K562 (cell line): ENCODE data around the gene C2orf42. TPM values are rescaled to one million over a fixed set of nuclear protein-coding genes. Genes with fewer than 3 reads are reported as not detected.
A peak's percentile ranks its signal among the peaks of the same experiment; 100 is the strongest.

Source experiments
- CC2D1A ChIP-seq: fragments of 450-650 bp; IDR thresholded peaks from 2 replicates; pipeline ENCODE4 v1.6.1; 2017; ENCODE audit warnings: mild to moderate bottlenecking
- CHD2 ChIP-seq: IDR thresholded peaks from 2 replicates; pipeline ENCODE4 v1.6.1; 2011; ENCODE audit warnings: low read depth, low read length
- GTF2A2 ChIP-seq: IDR thresholded peaks from 2 replicates; pipeline ENCODE4 v1.6.1; 2016; ENCODE audit warnings: mild to moderate bottlenecking, missing genetic modification characterization, missing compliant biosample characterization
- JUND ChIP-seq, 2 experiments: IDR thresholded peaks; 2 replicates in 1 of 2; 3 replicates in 1 of 2; pipeline ENCODE4 v1.6.1; 2011; ENCODE audit warnings: borderline replicate concordance in 2 of 2, low read depth in 2 of 2, low read length in 2 of 2, improper control_type of control experiment in 1 of 2, missing biosample characterization in 1 of 2, missing genetic modification characterization in 1 of 2, missing genetic modification reagents in 1 of 2
- LCOR ChIP-seq: sonication (generic); formaldehyde crosslinking; IDR thresholded peaks from 2 replicates; pipeline ENCODE4 v1.8.0; 2022; ENCODE audit warnings: mild to moderate bottlenecking, missing genetic modification reagents
- PRMT5 ChIP-seq: sonication (generic); formaldehyde crosslinking; IDR thresholded peaks from 2 replicates; pipeline ENCODE4 v1.5.0; 2020; ENCODE audit warnings: missing genetic modification reagents
- RBFOX2 ChIP-seq: fragments of 200-400 bp; formaldehyde crosslinking; IDR thresholded peaks from 2 replicates; pipeline ENCODE4 v1.6.1; 2017; ENCODE audit warnings: low read depth, mild to moderate bottlenecking, low read length, moderate library complexity
- SIX5 ChIP-seq, 2 experiments: IDR thresholded peaks; 2 replicates each; pipeline ENCODE4 v1.6.1; 2011; ENCODE audit warnings: low read length in 2 of 2, borderline replicate concordance in 1 of 2, low read depth in 1 of 2, mild to moderate bottlenecking in 1 of 2, moderate library complexity in 1 of 2; ENCODE audit not compliant: insufficient read depth in 1 of 2
- SP1 ChIP-seq: sonication (generic); formaldehyde crosslinking; IDR thresholded peaks from 2 replicates; pipeline ENCODE4 v1.8.1; 2022; ENCODE audit warnings: mild to moderate bottlenecking, missing genetic modification reagents
- SUPT5H ChIP-seq: fragments of 450-650 bp; IDR thresholded peaks from 2 replicates; pipeline ENCODE4 v1.6.1; 2016
- TBL1XR1 ChIP-seq, 2 experiments: IDR thresholded peaks; 2 replicates each; pipeline ENCODE4 v1.6.1; 2012; ENCODE audit warnings: improper control_type of control experiment in 2 of 2, low read length in 2 of 2, mild to moderate bottlenecking in 1 of 2
- WHSC1 ChIP-seq: IDR thresholded peaks from one replicate; pipeline ENCODE4 v1.6.1; 2012; ENCODE audit warnings: low read length, control low read depth, inconsistent platforms
- ZNF316 ChIP-seq: fragments of 450-650 bp; IDR thresholded peaks from 2 replicates; pipeline ENCODE4 v1.6.1; 2016
- ZNF644 ChIP-seq: fragments of 200-800 bp; sonication (Bioruptor generic); IDR thresholded peaks from 2 replicates; pipeline ENCODE4 v1.6.1; 2016; ENCODE audit warnings: low read depth, missing genetic modification characterization, missing compliant biosample characterization
- ZSCAN29 ChIP-seq: fragments of 450-650 bp; IDR thresholded peaks from 2 replicates; pipeline ENCODE4 v1.6.1; 2017
- polyA plus RNA-seq, 8 experiments: library from polyadenylated mRNA; depleted of rRNA in 4 of 8; stranded (reverse) in 5 of 8; unstranded in 3 of 8; fragments of >200 nt; fragmentation: Nextera tagmentation in 2 of 8; fragmentation: Illumina TruSeq in 1 of 8; extraction: Ambion mirVana in 2 of 8; extraction: Trizol in 1 of 8; gene quantifications; 2 replicates each; pipeline versions ENCODE4 v1.2.1 to v1.2.3, GENCODE V29; 2011 to 2014; ENCODE audit warnings: inconsistent platforms in 1 of 8, missing spikeins in 1 of 8
- total RNA-seq, 7 experiments: library from RNA; depleted of rRNA in 6 of 7; stranded (reverse); fragments of >200 nt in 6 of 7; fragmentation: Illumina TruSeq in 2 of 7; extraction: Trizol in 2 of 7; gene quantifications; 2 replicates each; pipeline versions ENCODE4 v1.2.1 to v1.2.3, GENCODE V29; 2011 to 2021; ENCODE audit warnings: low replicate concordance in 1 of 7

C2orf42 gene
- total and polyA plus RNA-seq, 9 of the 15 experiments (the other 6 are each of a cell fraction or from before 2014, with no cell fraction given) = 4.6 to 10.9 (median 7.5) TPM

DNA sequence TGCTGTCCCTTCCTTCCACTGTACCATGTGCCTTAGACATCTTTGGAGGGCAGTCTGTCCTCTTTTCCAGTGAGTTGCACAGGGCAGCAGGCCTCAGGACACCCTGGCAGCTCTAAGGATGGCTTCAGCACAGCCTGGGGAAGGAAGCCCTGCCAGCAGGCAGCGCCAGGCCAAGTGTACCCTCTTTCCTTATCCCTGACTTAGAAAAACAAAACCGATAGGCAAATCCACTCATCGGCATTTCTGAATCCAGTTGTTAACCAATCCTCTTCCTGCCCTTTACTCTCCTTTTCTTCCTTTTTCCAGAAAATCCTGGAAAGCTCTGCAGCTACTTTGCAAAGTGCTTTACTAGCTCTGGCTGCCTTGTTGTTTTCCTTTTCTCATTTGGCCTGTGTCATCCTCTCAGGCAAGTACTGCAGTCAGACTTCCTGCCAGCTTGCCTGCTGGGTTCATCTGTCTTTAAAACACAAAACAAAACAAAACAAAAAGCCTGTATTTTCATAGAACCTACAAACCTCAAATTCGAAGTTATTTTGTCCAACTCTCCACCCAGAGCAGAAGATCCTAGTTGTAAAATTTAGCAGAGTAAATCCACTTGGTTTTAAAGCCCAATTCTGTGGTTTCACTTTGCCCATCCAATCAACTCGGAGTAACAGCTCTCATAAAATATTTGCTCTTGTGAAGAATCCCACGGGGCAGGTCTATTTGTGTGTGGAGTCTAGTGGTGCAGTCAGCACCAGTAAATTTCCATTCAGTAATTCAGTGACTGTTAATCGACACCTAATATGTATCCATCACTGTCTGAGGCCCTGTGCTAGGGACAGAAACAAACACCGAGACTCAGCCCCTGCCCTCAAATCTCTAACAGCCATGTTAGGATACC, 58.3 kb downstream of the C2orf42 start (continued):
- TF ChIP-seq PRMT5 (CRISPR knock-in tag) = no peak
- TF ChIP-seq ZSCAN29 = no peak
- TF ChIP-seq LCOR = 0 out of 2 replicates have a peak, but pooled peaks have one; percentile 45
- peak; percentile 64 for TF ChIP-seq ZNF316
- no peak for TF ChIP-seq WHSC1
- 0 out of 2 replicates have a peak, but pooled peaks have one; percentile 19 for TF ChIP-seq CC2D1A
- TF ChIP-seq ZNF644 (tag) = no peak; the same call in 1 of the 2 replicates
- TF ChIP-seq JUND (IDR thresholded peaks at IDR 0.05; ENCODE audit: borderline replicate concordance, low read depth, low read length) = no peak
- no peak for TF ChIP-seq JUND (tag; IDR thresholded peaks at IDR 0.05; ENCODE audit: borderline replicate concordance, low read depth, low read length)
- TF ChIP-seq GTF2A2 (tag) = peak; percentile 70; the same call in 1 of the 2 replicates
- TF ChIP-seq RBFOX2 = peak; percentile 43; the same call in 1 of the 2 replicates
- TF ChIP-seq SP1 (CRISPR knock-in tag) = no peak
- no peak for TF ChIP-seq CHD2
- TF ChIP-seq TBL1XR1 (IDR thresholded peaks at IDR 0.05; ENCODE audit: low read length in 2 of 2) = no peak
- TF ChIP-seq SIX5 (IDR thresholded peaks at IDR 0.05; ENCODE audit: borderline replicate concordance in 1 of 2, insufficient read depth in 1 of 2, low read depth in 1 of 2, low read length in 2 of 2) = no peak
- TF ChIP-seq SUPT5H = peak; percentile 43; the same call in 1 of the 2 replicates
